Measurements from ENCODE around the gene MAPKAP1.

The MAPKAP1 gene

GRCh38 chr9:125425170-125425897 is 281.7 kb downstream of the MAPKAP1 start:
- no peak for ATAC-seq

GRCh38 chr9:125423964-125424363 is 283.0 kb downstream of the MAPKAP1 start:
- no peak for TF ChIP-seq ZC3H10 (CRISPR knock-in tag; IDR thresholded peaks at IDR 0.05)
- no peak for TF ChIP-seq RARB (CRISPR knock-in tag; IDR thresholded peaks at IDR 0.05)
- TF ChIP-seq, protein P1, sequence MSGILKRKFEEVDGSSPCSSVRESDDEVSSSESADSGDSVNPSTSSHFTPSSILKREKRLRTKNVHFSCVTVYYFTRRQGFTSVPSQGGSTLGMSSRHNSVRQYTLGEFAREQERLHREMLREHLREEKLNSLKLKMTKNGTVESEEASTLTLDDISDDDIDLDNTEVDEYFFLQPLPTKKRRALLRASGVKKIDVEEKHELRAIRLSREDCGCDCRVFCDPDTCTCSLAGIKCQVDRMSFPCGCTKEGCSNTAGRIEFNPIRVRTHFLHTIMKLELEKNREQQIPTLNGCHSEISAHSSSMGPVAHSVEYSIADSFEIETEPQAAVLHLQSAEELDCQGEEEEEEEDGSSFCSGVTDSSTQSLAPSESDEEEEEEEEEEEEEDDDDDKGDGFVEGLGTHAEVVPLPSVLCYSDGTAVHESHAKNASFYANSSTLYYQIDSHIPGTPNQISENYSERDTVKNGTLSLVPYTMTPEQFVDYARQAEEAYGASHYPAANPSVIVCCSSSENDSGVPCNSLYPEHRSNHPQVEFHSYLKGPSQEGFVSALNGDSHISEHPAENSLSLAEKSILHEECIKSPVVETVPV (CRISPR knock-in tag; IDR thresholded peaks at IDR 0.05), result no peak
- TF ChIP-seq OSR1 (CRISPR knock-in tag; IDR thresholded peaks at IDR 0.05), result no peak
- no peak for TF ChIP-seq SNAI2 (CRISPR knock-in tag; IDR thresholded peaks at IDR 0.05)
- TF ChIP-seq, protein P2, sequence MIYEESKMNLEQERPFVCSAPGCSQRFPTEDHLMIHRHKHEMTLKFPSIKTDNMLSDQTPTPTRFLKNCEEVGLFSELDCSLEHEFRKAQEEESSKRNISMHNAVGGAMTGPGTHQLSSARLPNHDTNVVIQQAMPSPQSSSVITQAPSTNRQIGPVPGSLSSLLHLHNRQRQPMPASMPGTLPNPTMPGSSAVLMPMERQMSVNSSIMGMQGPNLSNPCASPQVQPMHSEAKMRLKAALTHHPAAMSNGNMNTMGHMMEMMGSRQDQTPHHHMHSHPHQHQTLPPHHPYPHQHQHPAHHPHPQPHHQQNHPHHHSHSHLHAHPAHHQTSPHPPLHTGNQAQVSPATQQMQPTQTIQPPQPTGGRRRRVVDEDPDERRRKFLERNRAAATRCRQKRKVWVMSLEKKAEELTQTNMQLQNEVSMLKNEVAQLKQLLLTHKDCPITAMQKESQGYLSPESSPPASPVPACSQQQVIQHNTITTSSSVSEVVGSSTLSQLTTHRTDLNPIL (CRISPR knock-in tag; IDR thresholded peaks at IDR 0.05; ENCODE audit: low read depth), result no peak
- TF ChIP-seq TCF4 (CRISPR knock-in tag; IDR thresholded peaks at IDR 0.05; ENCODE audit: borderline replicate concordance), result no peak
- no peak for TF ChIP-seq ARNTL (CRISPR knock-in tag; IDR thresholded peaks at IDR 0.05; ENCODE audit: borderline replicate concordance, low read depth)
- no peak for TF ChIP-seq BACH2 (CRISPR knock-in tag; IDR thresholded peaks at IDR 0.05; ENCODE audit: borderline replicate concordance)
- no peak for TF ChIP-seq ZNF8 (CRISPR knock-in tag; IDR thresholded peaks at IDR 0.05)
- TF ChIP-seq, protein P3, sequence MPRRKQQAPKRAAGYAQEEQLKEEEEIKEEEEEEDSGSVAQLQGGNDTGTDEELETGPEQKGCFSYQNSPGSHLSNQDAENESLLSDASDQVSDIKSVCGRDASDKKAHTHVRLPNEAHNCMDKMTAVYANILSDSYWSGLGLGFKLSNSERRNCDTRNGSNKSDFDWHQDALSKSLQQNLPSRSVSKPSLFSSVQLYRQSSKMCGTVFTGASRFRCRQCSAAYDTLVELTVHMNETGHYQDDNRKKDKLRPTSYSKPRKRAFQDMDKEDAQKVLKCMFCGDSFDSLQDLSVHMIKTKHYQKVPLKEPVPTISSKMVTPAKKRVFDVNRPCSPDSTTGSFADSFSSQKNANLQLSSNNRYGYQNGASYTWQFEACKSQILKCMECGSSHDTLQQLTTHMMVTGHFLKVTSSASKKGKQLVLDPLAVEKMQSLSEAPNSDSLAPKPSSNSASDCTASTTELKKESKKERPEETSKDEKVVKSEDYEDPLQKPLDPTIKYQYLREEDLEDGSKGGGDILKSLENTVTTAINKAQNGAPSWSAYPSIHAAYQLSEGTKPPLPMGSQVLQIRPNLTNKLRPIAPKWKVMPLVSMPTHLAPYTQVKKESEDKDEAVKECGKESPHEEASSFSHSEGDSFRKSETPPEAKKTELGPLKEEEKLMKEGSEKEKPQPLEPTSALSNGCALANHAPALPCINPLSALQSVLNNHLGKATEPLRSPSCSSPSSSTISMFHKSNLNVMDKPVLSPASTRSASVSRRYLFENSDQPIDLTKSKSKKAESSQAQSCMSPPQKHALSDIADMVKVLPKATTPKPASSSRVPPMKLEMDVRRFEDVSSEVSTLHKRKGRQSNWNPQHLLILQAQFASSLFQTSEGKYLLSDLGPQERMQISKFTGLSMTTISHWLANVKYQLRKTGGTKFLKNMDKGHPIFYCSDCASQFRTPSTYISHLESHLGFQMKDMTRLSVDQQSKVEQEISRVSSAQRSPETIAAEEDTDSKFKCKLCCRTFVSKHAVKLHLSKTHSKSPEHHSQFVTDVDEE (CRISPR knock-in tag; IDR thresholded peaks at IDR 0.05), result no peak
- no peak for ATAC-seq

More at GRCh38 chr9:125425170-125425897, 281.7 kb downstream of the MAPKAP1 start:
- no peak for TF ChIP-seq TCF4 (CRISPR knock-in tag; IDR thresholded peaks at IDR 0.05; ENCODE audit: borderline replicate concordance)
- TF ChIP-seq, protein P4, sequence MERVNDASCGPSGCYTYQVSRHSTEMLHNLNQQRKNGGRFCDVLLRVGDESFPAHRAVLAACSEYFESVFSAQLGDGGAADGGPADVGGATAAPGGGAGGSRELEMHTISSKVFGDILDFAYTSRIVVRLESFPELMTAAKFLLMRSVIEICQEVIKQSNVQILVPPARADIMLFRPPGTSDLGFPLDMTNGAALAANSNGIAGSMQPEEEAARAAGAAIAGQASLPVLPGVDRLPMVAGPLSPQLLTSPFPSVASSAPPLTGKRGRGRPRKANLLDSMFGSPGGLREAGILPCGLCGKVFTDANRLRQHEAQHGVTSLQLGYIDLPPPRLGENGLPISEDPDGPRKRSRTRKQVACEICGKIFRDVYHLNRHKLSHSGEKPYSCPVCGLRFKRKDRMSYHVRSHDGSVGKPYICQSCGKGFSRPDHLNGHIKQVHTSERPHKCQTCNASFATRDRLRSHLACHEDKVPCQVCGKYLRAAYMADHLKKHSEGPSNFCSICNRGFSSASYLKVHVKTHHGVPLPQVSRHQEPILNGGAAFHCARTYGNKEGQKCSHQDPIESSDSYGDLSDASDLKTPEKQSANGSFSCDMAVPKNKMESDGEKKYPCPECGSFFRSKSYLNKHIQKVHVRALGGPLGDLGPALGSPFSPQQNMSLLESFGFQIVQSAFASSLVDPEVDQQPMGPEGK (CRISPR knock-in tag; IDR thresholded peaks at IDR 0.05; ENCODE audit: borderline replicate concordance), result no peak
- no peak for TF ChIP-seq CSDC2 (CRISPR knock-in tag; IDR thresholded peaks at IDR 0.05)
- TF ChIP-seq ZFP3 (CRISPR knock-in tag; IDR thresholded peaks at IDR 0.05), result no peak
- TF ChIP-seq, protein P5, sequence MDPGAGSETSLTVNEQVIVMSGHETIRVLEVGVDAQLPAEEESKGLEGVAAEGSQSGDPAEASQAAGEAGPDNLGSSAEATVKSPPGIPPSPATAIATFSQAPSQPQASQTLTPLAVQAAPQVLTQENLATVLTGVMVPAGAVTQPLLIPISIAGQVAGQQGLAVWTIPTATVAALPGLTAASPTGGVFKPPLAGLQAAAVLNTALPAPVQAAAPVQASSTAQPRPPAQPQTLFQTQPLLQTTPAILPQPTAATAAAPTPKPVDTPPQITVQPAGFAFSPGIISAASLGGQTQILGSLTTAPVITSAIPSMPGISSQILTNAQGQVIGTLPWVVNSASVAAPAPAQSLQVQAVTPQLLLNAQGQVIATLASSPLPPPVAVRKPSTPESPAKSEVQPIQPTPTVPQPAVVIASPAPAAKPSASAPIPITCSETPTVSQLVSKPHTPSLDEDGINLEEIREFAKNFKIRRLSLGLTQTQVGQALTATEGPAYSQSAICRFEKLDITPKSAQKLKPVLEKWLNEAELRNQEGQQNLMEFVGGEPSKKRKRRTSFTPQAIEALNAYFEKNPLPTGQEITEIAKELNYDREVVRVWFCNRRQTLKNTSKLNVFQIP (CRISPR knock-in tag; IDR thresholded peaks at IDR 0.05; ENCODE audit: borderline replicate concordance, low read depth), result no peak
- TF ChIP-seq ZC3H10 (CRISPR knock-in tag; IDR thresholded peaks at IDR 0.05), result no peak
- no peak for TF ChIP-seq ARNTL (CRISPR knock-in tag; IDR thresholded peaks at IDR 0.05; ENCODE audit: borderline replicate concordance, low read depth)
- TF ChIP-seq TOX (CRISPR knock-in tag; IDR thresholded peaks at IDR 0.05; ENCODE audit: borderline replicate concordance), result no peak
- no peak for TF ChIP-seq PPARA (CRISPR knock-in tag; IDR thresholded peaks at IDR 0.05; ENCODE audit: borderline replicate concordance)
- TF ChIP-seq, protein P2 (CRISPR knock-in tag; IDR thresholded peaks at IDR 0.05; ENCODE audit: low read depth), result no peak
- TF ChIP-seq SNAI2 (CRISPR knock-in tag; IDR thresholded peaks at IDR 0.05), result no peak
- TF ChIP-seq BACH2 (CRISPR knock-in tag; IDR thresholded peaks at IDR 0.05; ENCODE audit: borderline replicate concordance), result no peak
- TF ChIP-seq, protein P3 (CRISPR knock-in tag; IDR thresholded peaks at IDR 0.05), result no peak
- TF ChIP-seq ZNF8 (CRISPR knock-in tag; IDR thresholded peaks at IDR 0.05), result no peak
- no peak for TF ChIP-seq ZNF70 (CRISPR knock-in tag; IDR thresholded peaks at IDR 0.05)
- TF ChIP-seq, protein P1 (CRISPR knock-in tag; IDR thresholded peaks at IDR 0.05), result no peak
- no peak for TF ChIP-seq RARB (CRISPR knock-in tag; IDR thresholded peaks at IDR 0.05)
- no peak for TF ChIP-seq ISL1 (CRISPR knock-in tag; IDR thresholded peaks at IDR 0.05)
- TF ChIP-seq OSR1 (CRISPR knock-in tag; IDR thresholded peaks at IDR 0.05), result no peak
- TF ChIP-seq ESRRG (CRISPR knock-in tag; IDR thresholded peaks at IDR 0.05), result no peak
